K562 (cell line): ENCODE results near the gene ACAT2. TPM values are rescaled to one million over a fixed set of nuclear protein-coding genes. Genes with fewer than 3 reads are reported as not detected.

Source experiments
- ATAC-seq: fragments of 200-7000 bp; cut with Tn5 transposase; 3 replicates; pipeline ENCODE4 v1.9.1; 2020; ENCODE audit warnings: moderate library complexity
- BruUV-seq: library from RNA; stranded (reverse); fragments of 400-500 nt; replicated peaks from 2 replicates; lab custom pipeline; 2021; lab: Mats Ljungman, UMichigan
- CTCF ChIA-PET: fragments of 300-600 bp; formaldehyde crosslinking; extraction: SDS; loops from one replicate; lab custom pipeline; 2021; ENCODE audit warnings: low intra/inter-chr PET ratio; lab: Yijun Ruan, JAX
- POLR2A ChIA-PET: fragments of 300-600, 350-650 bp; sonication (Branson Sonifier 250); formaldehyde crosslinking; extraction: SDS; loops from one replicate; lab custom pipeline; 2021; ENCODE audit warnings: antibody characterized with exemption, inconsistent platforms; lab: Yijun Ruan, JAX
- DNase-seq, 4 experiments: peaks; one replicate each; pipeline versions ENCODE4 v3.0.0 to v3.0.0-alpha.2; 2011 to 2018; ENCODE audit warnings: low spot score in 3 of 4, mixed read lengths in 3 of 4; ENCODE audit errors: extremely low read depth in 1 of 4
- FAIRE-seq: peaks from 2 replicates; lab custom pipeline; 2011; peaks lifted over from hg19 to GRCh38; lab: Jason Lieb, UNC
- H2AFZ ChIP-seq: 2 replicates; pipeline ENCODE4 v1.6.0; 2011; ENCODE audit warnings: low read depth, low read length, control low read depth, inconsistent platforms
- H3K27ac ChIP-seq: fragments of 200-600 bp; 3 replicates; pipeline ENCODE4 v1.8.0; 2011; ENCODE audit warnings: low read depth, mild to moderate bottlenecking, control low read depth, inconsistent platforms, low read length, moderate library complexity, mixed read lengths; ENCODE audit errors: extremely low read depth
- H3K27me3 ChIP-seq, 2 experiments: fragments of 300-600 bp in 1 of 2; 2 replicates in 1 of 2; 3 replicates in 1 of 2; pipeline versions ENCODE4 v1.6.0 to v1.8.0; 2011; ENCODE audit warnings: inconsistent platforms in 2 of 2, low read length in 2 of 2, mild to moderate bottlenecking in 1 of 2, mixed read lengths in 1 of 2, moderate library complexity in 1 of 2; ENCODE audit not compliant: control insufficient read depth in 2 of 2, insufficient read depth in 2 of 2
- H3K36me3 ChIP-seq: fragments of 300-600 bp; 3 replicates; pipeline ENCODE4 v1.8.0; 2011; ENCODE audit warnings: mild to moderate bottlenecking, low read length, inconsistent platforms; ENCODE audit not compliant: control insufficient read depth, insufficient read depth
- H3K4me1 ChIP-seq, 2 experiments: fragments of 200-600 bp in 1 of 2; replicated peaks in 1 of 2; 2 replicates in 1 of 2; 3 replicates in 1 of 2; pipeline versions ENCODE4 v1.5.1 to v1.8.0; 2011; ENCODE audit warnings: inconsistent platforms in 2 of 2, low read length in 2 of 2, mild to moderate bottlenecking in 1 of 2, mixed read lengths in 1 of 2, moderate library complexity in 1 of 2; ENCODE audit not compliant: control insufficient read depth in 2 of 2, insufficient read depth in 2 of 2
- H3K4me2 ChIP-seq: 2 replicates; pipeline ENCODE4 v1.6.1; 2011; ENCODE audit warnings: low read length, control low read depth, inconsistent platforms, mixed read lengths; ENCODE audit not compliant: insufficient read depth
- H3K4me3 ChIP-seq: fragments of 200-600 bp; sonication (generic), shearing (Covaris generic); 2 replicates; pipeline ENCODE4 v1.5.1; 2016; ENCODE audit warnings: control low read depth, inconsistent platforms
- H3K79me2 ChIP-seq: fragments of 200-600 bp; 3 replicates; pipeline ENCODE4 v1.8.0; 2011; ENCODE audit warnings: low read length, inconsistent platforms; ENCODE audit not compliant: control insufficient read depth, insufficient read depth
- H3K9ac ChIP-seq, 2 experiments: 2 replicates each; pipeline versions ENCODE4 v1.6.0 to v1.6.1; 2011; ENCODE audit warnings: low read depth in 2 of 2, low read length in 2 of 2, control low read depth in 1 of 2, inconsistent platforms in 1 of 2, mild to moderate bottlenecking in 1 of 2, mixed read lengths in 1 of 2; ENCODE audit not compliant: insufficient read depth in 1 of 2
- H3K9me1 ChIP-seq: one replicate; pipeline ENCODE4 v1.6.0; 2011; ENCODE audit warnings: inconsistent platforms, mild to moderate bottlenecking, low read length, moderate library complexity; ENCODE audit not compliant: control insufficient read depth, insufficient read depth
- H3K9me3 ChIP-seq: replicated peaks from 2 replicates; pipeline ENCODE4 v1.5.1; 2011; ENCODE audit warnings: low read depth, low read length, inconsistent platforms; ENCODE audit not compliant: control insufficient read depth, insufficient read depth
- H4K20me1 ChIP-seq: replicated peaks from 2 replicates; pipeline ENCODE4 v1.6.1; 2011; ENCODE audit warnings: low read length, inconsistent platforms, mixed read lengths; ENCODE audit not compliant: control insufficient read depth, insufficient read depth
- CBX8 ChIP-seq: fragments of 200-600 bp; sonication (generic); IDR thresholded peaks from 2 replicates; pipeline ENCODE4 v1.6.1; 2012; ENCODE audit warnings: borderline replicate concordance, mixed run types, low read depth, mild to moderate bottlenecking, moderate library complexity, mixed read lengths, low read length, control low read depth, inconsistent platforms; ENCODE audit not compliant: poor library complexity, severe bottlenecking; ENCODE audit errors: extremely low read depth
- EGR1 ChIP-seq: fragments of 450-650 bp; conservative IDR thresholded peaks from 2 replicates; pipeline ENCODE4 v1.6.1; 2017; ENCODE audit warnings: mild to moderate bottlenecking
- ETV6 ChIP-seq, 3 experiments: fragments of 150-350 bp in 1 of 3; sonication (generic) in 1 of 3; formaldehyde crosslinking in 1 of 3; IDR thresholded peaks; 2 replicates each; pipeline versions ENCODE4 v1.6.1 to v1.8.0; 2014 to 2022; ENCODE audit warnings: borderline replicate concordance in 2 of 3, low read depth in 2 of 3, antibody characterized with exemption in 1 of 3, low read length in 1 of 3, mild to moderate bottlenecking in 1 of 3, missing genetic modification reagents in 1 of 3
- FIP1L1 ChIP-seq: fragments of 200-400 bp; formaldehyde crosslinking; IDR thresholded peaks from 2 replicates; pipeline ENCODE4 v1.6.1; 2018; ENCODE audit warnings: mild to moderate bottlenecking, low read depth, low read length; ENCODE audit not compliant: poor library complexity, severe bottlenecking
- FOS ChIP-seq: IDR thresholded peaks from 3 replicates; pipeline ENCODE4 v1.6.1; 2011; ENCODE audit not compliant: insufficient read length; ENCODE audit errors: extremely low read depth
- ILF3 ChIP-seq: fragments of 450-650 bp; IDR thresholded peaks from 2 replicates; pipeline ENCODE4 v1.6.1; 2018; ENCODE audit warnings: antibody characterized with exemption, mild to moderate bottlenecking, moderate library complexity, borderline replicate concordance
- IRF2 ChIP-seq: sonication (generic); formaldehyde crosslinking; IDR thresholded peaks from 2 replicates; pipeline ENCODE4 v1.8.1; 2022; ENCODE audit warnings: mild to moderate bottlenecking, missing genetic modification reagents
- LEF1 ChIP-seq: fragments of 450-650 bp; IDR thresholded peaks from 2 replicates; pipeline ENCODE4 v1.6.1; 2016; ENCODE audit warnings: mild to moderate bottlenecking
- NFATC3 ChIP-seq: fragments of 450-650 bp; IDR thresholded peaks from 2 replicates; pipeline ENCODE4 v1.6.1; 2017; ENCODE audit warnings: mild to moderate bottlenecking
- ZBTB1 ChIP-seq: sonication (generic); formaldehyde crosslinking; IDR thresholded peaks from 2 replicates; pipeline ENCODE4 v1.8.1; 2023; ENCODE audit warnings: missing genetic modification reagents, low read depth, mild to moderate bottlenecking, borderline replicate concordance
- ZFP36 ChIP-seq: fragments of 150-350 bp; IDR thresholded peaks from 2 replicates; pipeline ENCODE4 v1.6.1; 2018; ENCODE audit warnings: low read length, low read depth; ENCODE audit not compliant: partially characterized antibody
- WGBS: fragments of 100-300 bp; shearing (Covaris generic); methylation state at CpG from one replicate; pipeline ENCODE4 v1.1.6; 2016; ENCODE audit warnings: low coverage, mixed read lengths; ENCODE audit not compliant: insufficient coverage; ENCODE audit errors: missing lambda C conversion rate; 5-methylcytosine and 5-hydroxymethylcytosine counted together
- in situ Hi-C: fragments of 300-500 bp; cut with MboI; formaldehyde crosslinking; loops from 4 replicates; pipeline ENCODE4 v1.15.0; 2018; ENCODE audit warnings: inconsistent platforms, mixed read lengths
- intact Hi-C: fragments of 100-400 bp; cut with micrococcal nuclease; formaldehyde crosslinking; loops from 2 replicates; pipeline ENCODE4 v1.14.2; 2022
- polyA plus RNA-seq, 8 experiments: library from polyadenylated mRNA; depleted of rRNA in 4 of 8; stranded (reverse) in 5 of 8; unstranded in 3 of 8; fragments of >200 nt; fragmentation: Nextera tagmentation in 2 of 8; fragmentation: Illumina TruSeq in 1 of 8; extraction: Ambion mirVana in 2 of 8; extraction: Trizol in 1 of 8; gene quantifications; 2 replicates each; pipeline versions ENCODE4 v1.2.1 to v1.2.3, GENCODE V29; 2011 to 2014; ENCODE audit warnings: inconsistent platforms in 1 of 8, missing spikeins in 1 of 8
- total RNA-seq, 7 experiments: library from RNA; depleted of rRNA in 6 of 7; stranded (reverse); fragments of >200 nt in 6 of 7; fragmentation: Illumina TruSeq in 2 of 7; extraction: Trizol in 2 of 7; gene quantifications; 2 replicates each; pipeline versions ENCODE4 v1.2.1 to v1.2.3, GENCODE V29; 2011 to 2021; ENCODE audit warnings: low replicate concordance in 1 of 7

ACAT2 gene
- total and polyA plus RNA-seq, 9 of the 15 experiments (the other 6 are each of a cell fraction or from before 2014, with no cell fraction given) = 63.0 to 309 (median 144) TPM

GRCh38 chr6:159804504-159804903 is 42.7 kb downstream of the ACAT2 start:
- H3K4me1 ChIP-seq = peaks cover 7 to 16% of the 10 kb centered on the region in 2 experiments; a peak in 4 of 5 replicates
- H3K9me3 ChIP-seq = no peaks in the 10 kb centered on the region
- H3K27ac ChIP-seq = no peak overlapping the region
- no peak for FAIRE-seq
- TF ChIP-seq IRF2 (CRISPR knock-in tag) = no peak
- TF ChIP-seq NFATC3 = no peak
- TF ChIP-seq FOS = no peak
- peak; percentile 88 for TF ChIP-seq CBX8
- no peak for TF ChIP-seq LEF1
- no peak for TF ChIP-seq FIP1L1
- TF ChIP-seq ZFP36 = peak; percentile 19
- TF ChIP-seq ZBTB1 (CRISPR knock-in tag) = no peak
- peak; percentile 19; the same call in 1 of the 2 replicates for TF ChIP-seq EGR1
- TF ChIP-seq ETV6 (IDR thresholded peaks at IDR 0.05; ENCODE audit: borderline replicate concordance in 1 of 2, low read depth in 2 of 2, low read length in 1 of 2) = no peak
- TF ChIP-seq ETV6 (CRISPR knock-in tag; IDR thresholded peaks at IDR 0.05; ENCODE audit: borderline replicate concordance) = no peak
- no peak for TF ChIP-seq ILF3
- 0 out of 2 replicates have a peak overlapping the region, but pooled peaks have one; percentile 16 for H2AFZ ChIP-seq
- ChIA-PET POLR2A (interaction anchor here (3.0 kb wide), 1 partner anchor 15 kb away, joined by 24 read pairs; the partner anchor contains the start of genes MRPL18 and TCP1), CTCF (interaction anchor here (0.6 kb wide), 1 partner anchor 111 kb away, joined by 3 read pairs; the partner anchor contains the start of gene SOD2)
- WGBS = 21% methylated on average over 10 of the region's 10 CpGs
- H3K27me3 ChIP-seq = peaks cover 4 to 30% of the 10 kb centered on the region in 2 experiments
- 0 out of 3 replicates have a peak, but pooled peaks cover 2% of the 10 kb centered on the region for H3K36me3 ChIP-seq
- no peak for DNase-seq
- no peaks in the 10 kb centered on the region for H4K20me1 ChIP-seq
- H3K9me1 ChIP-seq = no peaks in the 10 kb centered on the region
- in situ Hi-C loops (no loop called here), intact Hi-C loops (no loop called here)
- peak; percentile 19 for ATAC-seq
- no TSS peak for BruUV-seq
- H3K4me2 ChIP-seq = no peak overlapping the region; the same call in 1 of the 2 replicates
- H3K79me2 ChIP-seq = no peaks in the 10 kb centered on the region
- no peak overlapping the region for H3K4me3 ChIP-seq
- no peak overlapping the region for H3K9ac ChIP-seq
